ENCODE results near the gene KLHDC8B.

The KLHDC8B gene

DNA sequence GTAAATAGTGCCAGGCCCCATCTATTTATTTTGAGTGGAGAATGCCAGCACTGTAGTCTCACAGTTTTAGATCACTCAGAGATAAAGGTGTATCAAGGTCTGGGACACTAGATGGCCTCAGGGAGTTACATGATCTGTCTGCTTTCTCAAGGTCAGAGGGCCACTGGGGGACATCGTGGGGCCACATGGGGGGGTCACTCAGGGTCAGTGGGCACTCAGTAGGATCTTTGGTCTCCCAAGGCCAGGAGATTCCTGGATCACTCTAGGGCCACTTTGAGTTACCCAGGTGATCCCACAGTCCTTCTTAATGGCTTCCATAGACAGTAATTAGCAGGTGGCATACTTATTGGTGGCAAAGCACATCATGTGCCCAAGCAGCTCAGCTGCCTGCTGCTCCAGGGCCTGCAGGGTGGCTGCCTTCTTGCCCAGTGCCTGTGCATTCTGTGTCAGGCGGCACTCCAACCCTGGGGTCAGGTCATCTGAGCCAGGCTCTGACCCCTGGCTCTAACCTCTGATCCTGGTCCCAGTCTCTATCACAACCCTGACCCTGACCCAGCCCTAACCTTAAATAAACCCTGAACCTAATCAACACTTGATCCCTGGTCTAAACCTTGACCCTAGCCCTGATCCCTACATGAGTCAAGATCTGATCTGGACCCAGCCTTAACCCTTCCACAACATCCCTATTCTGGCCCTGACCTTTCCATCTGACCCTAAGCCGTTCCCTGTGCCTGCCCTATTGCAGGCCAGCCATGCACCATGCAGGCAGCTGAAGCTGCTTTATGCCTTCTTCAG is 36.7 kb upstream of the KLHDC8B start:
- H3K4me3 ChIP-seq (ENCODE audit: control insufficient read depth, low read depth, low read length) = no peak overlapping the region
- TF ChIP-seq, protein P1, sequence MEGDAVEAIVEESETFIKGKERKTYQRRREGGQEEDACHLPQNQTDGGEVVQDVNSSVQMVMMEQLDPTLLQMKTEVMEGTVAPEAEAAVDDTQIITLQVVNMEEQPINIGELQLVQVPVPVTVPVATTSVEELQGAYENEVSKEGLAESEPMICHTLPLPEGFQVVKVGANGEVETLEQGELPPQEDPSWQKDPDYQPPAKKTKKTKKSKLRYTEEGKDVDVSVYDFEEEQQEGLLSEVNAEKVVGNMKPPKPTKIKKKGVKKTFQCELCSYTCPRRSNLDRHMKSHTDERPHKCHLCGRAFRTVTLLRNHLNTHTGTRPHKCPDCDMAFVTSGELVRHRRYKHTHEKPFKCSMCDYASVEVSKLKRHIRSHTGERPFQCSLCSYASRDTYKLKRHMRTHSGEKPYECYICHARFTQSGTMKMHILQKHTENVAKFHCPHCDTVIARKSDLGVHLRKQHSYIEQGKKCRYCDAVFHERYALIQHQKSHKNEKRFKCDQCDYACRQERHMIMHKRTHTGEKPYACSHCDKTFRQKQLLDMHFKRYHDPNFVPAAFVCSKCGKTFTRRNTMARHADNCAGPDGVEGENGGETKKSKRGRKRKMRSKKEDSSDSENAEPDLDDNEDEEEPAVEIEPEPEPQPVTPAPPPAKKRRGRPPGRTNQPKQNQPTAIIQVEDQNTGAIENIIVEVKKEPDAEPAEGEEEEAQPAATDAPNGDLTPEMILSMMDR (conservative IDR thresholded peaks at IDR 0.05; ENCODE audit: control insufficient read depth, insufficient read depth, low read depth, low read length) = no peak
- no peak for DNase-seq (ENCODE audit: low read depth)

DNA sequence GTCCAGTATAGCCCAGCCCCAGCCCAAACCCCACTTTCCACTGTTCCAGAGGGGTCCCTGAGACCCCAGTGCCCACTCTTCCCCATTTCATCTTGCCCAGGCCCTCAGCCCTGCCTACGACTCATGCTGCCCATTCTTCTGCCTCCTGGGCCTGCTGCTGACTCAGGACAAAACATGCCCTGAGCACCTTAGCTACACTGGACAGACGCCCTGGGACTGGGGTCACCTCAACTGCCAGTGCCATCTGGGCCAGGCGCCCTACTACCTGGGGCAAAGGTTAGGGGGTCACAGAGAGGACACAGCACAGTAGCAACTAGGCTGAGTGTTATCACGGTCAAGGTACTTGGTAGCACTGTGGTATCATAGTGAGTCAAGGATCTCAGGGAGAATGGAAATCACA is 35.9 kb upstream of the KLHDC8B start:
- no peak for DNase-seq (ENCODE audit: low read depth)
- H3K4me3 ChIP-seq (ENCODE audit: control insufficient read depth, low read depth, low read length) = no peak overlapping the region
- TF ChIP-seq, protein P1 (conservative IDR thresholded peaks at IDR 0.05; ENCODE audit: control insufficient read depth, insufficient read depth, low read depth, low read length) = no peak

DNA sequence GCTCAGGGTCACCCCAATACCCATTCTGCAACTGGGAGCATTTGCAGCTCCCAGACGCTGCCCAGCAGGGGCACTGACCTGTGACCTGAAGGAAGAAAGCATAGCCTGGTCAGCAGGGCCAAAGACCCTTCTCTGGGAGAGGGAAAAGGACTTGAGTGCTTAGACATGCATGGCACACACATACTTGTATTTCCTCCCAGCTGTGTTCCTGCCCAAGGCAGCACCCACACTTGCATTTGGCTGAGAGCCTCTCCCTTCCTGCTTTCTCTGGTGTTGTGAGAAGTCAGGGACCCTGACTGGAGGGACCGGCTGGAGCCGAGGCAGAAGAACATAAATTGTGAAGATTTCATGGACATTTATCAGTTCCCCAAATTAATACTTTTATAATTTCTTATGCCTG is 31.3 kb upstream of the KLHDC8B start:
- no peak overlapping the region for H3K4me3 ChIP-seq (ENCODE audit: control insufficient read depth, low read depth, low read length)
- TF ChIP-seq, protein P1 (conservative IDR thresholded peaks at IDR 0.05; ENCODE audit: control insufficient read depth, insufficient read depth, low read depth, low read length) = no peak
- DNase-seq (ENCODE audit: low read depth) = no peak

DNA sequence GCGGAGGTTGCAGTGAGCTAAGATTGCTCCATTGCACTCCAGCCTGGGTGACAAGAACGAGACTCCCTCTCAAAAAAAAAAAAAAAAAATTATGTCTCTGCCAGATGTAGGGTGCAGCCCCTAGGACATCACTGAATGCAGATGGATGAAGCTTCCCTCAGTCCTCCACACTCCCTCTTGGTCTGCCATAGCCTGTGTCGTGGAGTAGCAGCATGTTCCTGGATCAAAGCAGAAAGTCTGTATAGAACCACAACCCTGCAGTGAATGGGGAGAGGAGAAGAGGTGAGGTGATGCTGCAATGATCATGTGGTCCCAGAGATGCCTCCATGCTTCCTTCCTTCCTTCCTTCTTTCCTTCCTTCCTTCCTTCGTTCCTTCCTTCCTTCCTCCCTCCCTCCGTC is 23.2 kb upstream of the KLHDC8B start:
- H3K4me3 ChIP-seq (ENCODE audit: control insufficient read depth, low read depth, low read length) = no peak overlapping the region
- TF ChIP-seq, protein P1 (conservative IDR thresholded peaks at IDR 0.05; ENCODE audit: control insufficient read depth, insufficient read depth, low read depth, low read length) = no peak
- DNase-seq (ENCODE audit: low read depth) = no peak

DNA sequence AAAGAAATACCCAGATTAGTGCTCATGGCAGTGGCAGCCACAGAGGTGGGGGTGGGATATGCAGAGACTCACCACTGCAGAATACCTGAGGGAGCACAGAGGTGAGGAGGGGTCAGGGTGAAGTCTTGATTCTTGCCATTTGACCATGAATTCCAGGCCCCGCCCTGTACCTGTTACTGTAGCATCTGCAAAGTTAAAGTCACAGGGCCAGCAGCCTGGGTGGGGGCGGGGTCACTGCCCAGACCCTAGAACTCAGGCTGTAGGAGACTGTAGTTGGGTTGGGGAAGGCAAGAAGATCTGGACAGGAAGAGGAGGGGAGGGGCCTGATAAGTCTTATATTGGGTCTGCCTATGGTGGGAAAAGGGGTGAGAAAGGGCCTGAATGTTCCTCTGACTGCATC is 19.8 kb upstream of the KLHDC8B start:
- TF ChIP-seq, protein P1 (conservative IDR thresholded peaks at IDR 0.05; ENCODE audit: control insufficient read depth, insufficient read depth, low read depth, low read length) = no peak
- no peak overlapping the region for H3K4me3 ChIP-seq (ENCODE audit: control insufficient read depth, low read depth, low read length)
- DNase-seq (ENCODE audit: low read depth) = no peak

DNA sequence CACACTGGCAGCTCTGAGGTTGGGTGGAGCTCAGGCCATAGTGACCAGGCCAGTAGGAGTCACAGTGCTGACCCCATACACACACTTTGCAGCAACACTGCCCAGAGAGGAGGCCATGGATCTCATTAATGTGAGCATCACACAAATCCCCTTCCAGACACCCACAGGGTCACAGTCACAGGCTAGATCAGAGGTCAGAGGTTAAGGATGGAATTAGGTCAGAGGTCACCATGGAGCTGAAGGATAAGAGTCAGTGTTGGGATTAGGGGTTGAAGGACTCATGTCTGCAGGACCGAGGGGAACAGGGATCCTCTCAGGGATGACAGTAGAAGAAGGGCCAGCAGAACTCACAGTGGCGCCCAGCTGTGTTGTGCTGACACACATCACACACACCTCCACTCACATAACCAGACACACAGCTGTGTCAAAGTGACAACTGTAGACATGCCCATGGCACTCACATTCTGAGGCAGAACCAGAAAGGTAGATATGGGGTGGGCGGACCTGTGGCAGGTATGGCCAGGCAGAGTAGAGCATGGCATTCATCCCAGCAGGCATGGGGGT is 18.0 kb upstream of the KLHDC8B start:
- TF ChIP-seq, protein P1 (conservative IDR thresholded peaks at IDR 0.05; ENCODE audit: control insufficient read depth, insufficient read depth, low read depth, low read length) = no peak
- no peak overlapping the region for H3K4me3 ChIP-seq (ENCODE audit: control insufficient read depth, low read depth, low read length)

More for the DNA sequence above, 18.0 kb upstream of the KLHDC8B start:
- DNase-seq (ENCODE audit: low read depth) = no peak
